Eye (tissue), 1 donor: ENCODE measurements around the gene PGF.

Experiments used
- DNase-seq: peaks from one replicate; pipeline ENCODE4 v3.0.0-alpha.2; 2015

Gene PGF

GRCh38 chr14:74917646-74918081 is 37.7 kb downstream of the PGF start:
- DNase-seq, result no peak

GRCh38 chr14:74917178-74917543 is 38.2 kb downstream of the PGF start:
- no peak for DNase-seq

DNA sequence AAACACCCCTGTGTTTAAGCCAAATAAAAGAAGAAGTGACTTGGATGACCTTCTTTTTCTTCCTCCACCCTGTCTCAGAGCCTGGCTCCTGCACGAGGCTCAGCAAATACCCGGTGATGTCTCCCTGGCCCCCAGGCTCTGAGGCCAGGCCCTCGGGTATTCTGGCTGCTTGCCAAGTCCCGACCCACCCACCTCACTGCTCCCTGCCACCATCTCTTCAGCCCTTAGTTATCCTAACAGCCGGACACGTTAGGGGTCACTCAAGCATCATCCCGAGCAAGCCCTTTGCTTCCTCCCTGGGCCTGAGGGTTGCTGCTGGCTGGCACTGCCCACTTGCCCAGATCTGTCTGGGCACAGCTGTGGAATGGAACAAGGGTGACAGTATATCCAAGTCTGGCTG is 39.6 kb downstream of the PGF start:
- DNase-seq, result no peak

GRCh38 chr14:74915426-74915825 is 40.0 kb downstream of the PGF start:
- DNase-seq, result no peak

DNA sequence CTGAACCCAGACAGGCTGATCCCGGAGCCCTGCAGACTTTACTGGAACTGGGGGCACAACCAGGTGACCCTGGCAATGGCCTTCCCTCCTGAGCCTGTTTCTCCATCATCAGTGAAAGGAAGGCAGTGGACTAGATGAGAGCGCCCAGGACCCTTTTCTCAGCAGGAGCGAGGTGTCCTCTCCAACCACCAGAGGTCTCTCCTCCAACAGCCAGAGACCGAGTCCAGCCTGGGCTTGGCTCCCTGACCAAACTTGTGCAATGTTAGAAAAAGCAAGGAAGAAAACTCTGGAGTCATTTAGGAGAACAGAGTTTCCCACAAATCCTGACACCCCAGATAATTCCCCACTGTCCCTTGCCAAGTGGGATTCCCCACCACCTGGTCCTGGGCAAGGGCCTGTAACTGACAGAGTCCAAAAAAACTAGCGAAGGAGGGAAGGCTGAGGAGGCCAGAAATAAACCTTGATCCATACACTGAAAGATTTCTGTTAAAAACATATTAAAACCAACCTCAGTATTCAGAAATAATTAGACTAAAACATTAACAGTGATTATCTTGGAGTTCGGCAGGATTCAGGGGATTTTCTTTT is 41.3 kb downstream of the PGF start:
- DNase-seq, result peak; percentile 78

GRCh38 chr14:74913393-74913910 is 41.9 kb downstream of the PGF start:
- DNase-seq, result no peak

GRCh38 chr14:74912801-74913200 is 42.6 kb downstream of the PGF start:
- no peak for DNase-seq

DNA sequence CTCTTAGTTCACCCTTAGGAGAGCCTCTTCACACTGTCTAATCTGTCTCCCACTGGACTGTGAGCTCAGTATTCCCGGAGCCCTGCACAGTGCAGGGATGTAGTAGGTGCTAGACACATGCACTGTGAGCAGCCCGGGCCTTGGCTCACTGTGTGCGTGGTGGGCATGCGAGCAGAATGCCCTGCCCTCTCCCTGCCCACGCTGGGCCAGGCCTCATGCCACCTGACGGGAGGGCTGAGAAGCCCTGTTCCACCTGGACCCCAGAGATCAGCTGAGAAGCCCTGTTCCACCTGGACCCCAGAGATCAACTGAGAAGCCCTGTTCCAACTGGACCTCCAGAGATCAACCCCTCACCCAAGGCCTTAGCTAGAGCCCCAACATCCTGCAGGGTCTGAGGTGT is 43.3 kb downstream of the PGF start:
- no peak for DNase-seq

DNA sequence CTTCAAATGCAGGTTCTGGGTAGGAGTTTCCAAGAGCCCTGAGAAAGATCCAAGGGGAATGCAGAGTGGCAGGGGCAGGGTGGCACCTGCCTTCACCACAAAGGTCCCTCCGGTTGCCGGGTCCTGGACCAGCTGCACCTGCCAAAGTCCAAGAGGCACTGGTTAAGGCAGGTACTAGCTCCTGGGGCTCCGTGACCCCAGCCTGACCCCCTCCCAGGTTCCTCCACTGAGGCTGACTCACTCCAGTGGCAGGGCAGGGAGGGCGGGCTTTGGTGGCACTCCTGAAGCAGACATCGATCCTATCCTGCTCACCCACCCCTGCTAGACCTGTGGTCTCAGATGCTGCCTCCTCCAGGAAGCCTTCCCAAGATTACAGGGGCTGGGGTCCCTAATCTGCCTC is 43.7 kb downstream of the PGF start:
- no peak for DNase-seq

DNA sequence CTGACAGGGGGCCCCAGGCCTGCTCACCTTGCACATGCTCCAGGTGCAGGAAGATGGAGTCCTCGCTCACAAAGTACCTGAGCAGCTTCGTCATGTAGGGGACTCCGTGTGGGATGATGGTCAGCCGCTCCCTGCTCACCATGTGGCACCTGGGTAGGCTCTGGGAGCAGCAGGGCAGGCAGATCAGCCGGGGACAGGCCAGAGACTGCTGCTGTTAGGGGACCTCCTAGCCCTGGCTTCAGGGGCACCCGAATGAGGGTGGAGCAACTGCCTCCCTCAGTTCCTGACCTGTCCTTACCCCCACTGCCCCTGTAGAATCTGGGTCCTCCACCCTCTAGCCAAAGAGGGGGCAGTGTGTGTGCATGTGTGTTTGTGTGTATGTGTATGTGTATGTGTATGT is 44.2 kb downstream of the PGF start:
- DNase-seq, result no peak

GRCh38 chr14:74910556-74910955 is 44.8 kb downstream of the PGF start:
- no peak for DNase-seq

DNA sequence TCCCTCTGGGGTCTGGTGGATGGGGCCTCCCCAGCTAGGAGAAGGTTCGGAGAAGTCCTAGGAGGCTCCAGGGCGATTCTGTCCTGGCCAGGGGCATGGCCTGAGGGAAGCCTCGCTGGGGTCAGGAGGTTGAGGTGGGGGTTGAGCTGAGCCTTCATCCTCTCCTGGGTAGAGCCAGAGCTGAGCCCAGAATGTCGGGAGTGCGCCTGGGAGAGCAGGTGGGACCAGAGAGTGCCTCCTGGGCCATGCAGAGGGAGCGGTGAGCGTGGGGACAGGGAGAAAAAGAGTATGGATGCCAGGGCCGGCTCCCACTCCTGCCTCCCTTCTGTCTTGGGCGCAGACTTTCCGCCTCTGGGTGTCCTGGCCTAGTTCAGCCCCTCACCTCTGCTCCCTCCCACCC is 45.5 kb downstream of the PGF start:
- DNase-seq, result no peak

- no peak for DNase-seq
Measured at GRCh38 chr14:74909501-74909900, 45.9 kb downstream of the PGF start.

- DNase-seq, result no peak
Measured at GRCh38 chr14:74908861-74909341, 46.5 kb downstream of the PGF start.

DNA sequence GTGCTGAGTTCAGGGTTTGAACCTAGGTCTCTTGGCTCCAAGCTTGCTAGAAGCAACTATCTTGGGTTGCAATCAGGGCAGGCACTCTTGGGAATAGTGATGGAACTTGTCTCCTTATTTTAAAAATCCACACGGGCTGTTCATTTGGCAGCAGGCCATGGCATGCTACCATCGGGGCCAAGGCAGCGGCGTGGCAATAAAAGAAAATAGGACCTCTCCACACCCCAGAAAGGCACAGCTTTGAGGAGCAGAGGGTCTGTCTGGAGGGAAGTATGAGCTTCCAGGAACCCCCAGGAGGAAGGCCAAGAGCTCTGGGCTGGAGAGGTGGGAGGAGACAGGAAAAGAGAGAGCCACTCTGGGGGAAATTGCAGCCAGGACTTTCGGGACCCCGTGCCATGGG is 47.7 kb downstream of the PGF start:
- no peak for DNase-seq

DNA sequence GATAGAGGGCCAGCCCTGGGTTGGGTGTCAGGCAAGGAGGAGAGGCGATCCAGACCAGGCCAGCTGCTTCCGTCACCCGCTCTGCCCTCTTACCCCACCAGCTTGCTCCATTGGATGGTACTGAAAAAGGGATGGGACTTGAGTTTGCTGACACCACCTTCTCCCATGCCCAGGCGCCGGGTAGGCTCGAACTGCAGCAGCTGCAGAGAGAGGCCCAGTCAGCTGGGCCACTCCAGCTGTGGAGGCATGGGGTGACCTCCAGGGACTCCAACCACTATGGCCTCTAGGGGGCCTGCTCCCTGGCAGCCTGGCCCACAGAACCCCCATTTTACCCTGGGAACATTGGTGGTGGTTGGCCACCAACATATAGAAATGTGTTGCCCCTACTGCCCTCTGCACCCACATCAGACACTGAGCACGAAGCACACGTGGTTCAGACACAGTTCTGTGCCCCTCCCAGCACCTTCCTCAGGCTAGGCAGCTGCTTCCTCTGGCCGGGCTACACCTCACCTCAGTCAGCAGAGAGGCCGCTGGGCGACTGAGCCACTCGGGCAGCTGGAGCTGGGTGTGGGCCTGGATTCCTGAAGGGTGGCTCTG is 48.4 kb downstream of the PGF start:
- DNase-seq, result no peak

- peak; percentile 84 for DNase-seq
Measured at GRCh38 chr14:74905595-74906142, 49.7 kb downstream of the PGF start.

- no peak for DNase-seq
Measured at GRCh38 chr14:74904635-74905503, 50.5 kb downstream of the PGF start.

DNA sequence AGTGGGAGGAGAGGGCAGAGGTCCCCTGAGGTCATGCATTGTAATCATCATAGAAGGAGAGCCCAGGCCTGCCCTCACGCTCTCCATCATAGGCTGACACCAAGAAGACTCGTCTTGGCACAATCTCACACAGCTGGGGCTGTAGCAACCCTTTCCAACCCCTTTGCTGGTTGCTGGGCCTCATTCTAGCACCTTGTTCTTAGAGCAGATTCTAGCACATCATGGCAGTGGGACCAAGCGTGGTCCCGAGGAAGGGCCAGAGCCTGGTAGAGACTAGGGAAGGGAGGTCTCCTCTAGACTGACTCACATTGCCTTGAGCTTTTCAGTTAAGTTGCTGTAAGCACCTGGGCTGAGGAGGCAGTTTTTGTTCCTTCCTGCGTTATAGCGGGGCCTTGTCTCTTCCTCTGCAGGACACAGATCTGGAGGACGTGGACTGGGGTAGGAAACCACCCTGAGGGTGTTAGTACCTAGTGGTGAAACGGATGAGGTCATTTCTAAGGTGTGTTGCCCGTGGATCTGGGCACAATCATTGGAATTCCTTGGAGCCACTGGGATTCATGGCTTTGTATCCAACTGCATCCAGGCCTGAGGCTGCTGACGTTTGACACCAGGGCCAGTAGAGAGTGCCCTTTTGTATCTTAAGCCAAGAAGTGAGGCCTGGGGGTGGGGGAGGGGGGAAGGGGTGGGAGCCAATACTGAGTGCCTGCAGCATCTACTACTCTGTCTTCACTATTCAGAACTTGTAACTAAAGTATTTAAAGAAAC is 52.3 kb downstream of the PGF start:
- DNase-seq, result no peak

DNA sequence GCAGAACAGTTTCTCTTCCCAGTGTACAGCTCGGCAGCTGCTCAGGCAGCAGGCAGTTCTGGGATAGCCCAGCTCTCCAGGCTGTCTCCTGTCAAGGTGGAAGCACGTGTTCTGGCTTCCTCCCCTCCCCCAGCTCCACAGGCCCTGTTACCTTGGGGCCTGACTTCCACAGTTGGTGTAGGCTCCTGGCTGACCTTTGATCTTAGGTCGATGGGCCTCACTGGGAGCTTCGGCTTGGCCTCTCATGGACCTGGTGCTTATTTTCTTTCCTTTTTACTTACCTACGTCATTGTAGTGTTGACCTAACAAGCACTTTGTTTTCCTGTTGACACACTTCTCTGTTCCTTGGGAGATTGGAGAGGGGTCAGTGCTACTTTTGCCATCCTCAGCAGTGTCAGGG is 56.7 kb downstream of the PGF start:
- no peak for DNase-seq

GRCh38 chr14:74898083-74898482 is 57.3 kb downstream of the PGF start:
- DNase-seq, result no peak

DNA sequence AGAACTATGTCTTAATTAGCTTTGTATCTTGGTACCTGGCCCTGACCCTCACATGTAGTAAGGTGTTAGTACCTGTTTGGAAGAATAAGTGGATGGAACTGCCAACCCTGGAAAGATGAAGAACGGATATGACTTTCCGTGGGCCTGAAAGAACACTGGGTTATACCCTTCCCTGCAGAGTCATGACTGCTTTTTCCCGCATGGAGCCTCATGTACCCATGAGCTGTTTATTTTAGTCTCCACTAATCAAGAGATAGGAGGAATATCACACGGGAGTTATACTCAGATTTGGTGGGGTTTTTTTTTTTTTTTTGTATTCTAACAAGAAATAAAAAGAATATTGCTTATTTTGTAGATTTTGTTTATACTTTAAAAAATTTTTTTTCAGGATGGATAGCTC is 57.8 kb downstream of the PGF start:
- DNase-seq, result no peak

DNA sequence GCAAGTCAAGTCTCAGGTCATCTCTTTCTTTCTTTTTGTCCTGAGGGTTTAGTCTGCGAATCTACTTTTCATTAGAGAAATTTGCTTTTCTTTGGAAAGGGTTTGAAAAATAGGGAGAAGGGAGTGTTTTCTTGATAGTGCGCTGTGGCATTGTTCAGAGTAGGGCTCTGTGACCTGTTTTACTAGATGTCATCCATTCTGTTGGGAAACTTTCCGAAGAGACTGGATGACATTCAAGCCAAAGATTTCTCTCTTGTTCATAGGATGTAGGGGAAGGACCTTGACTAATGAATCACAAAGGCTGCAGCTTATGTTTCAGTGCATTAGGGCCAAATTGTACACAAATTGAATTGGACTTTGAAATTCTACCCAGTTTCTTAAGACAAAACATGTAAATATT is 59.0 kb downstream of the PGF start:
- no peak for DNase-seq
